Upper lobe of left lung (tissue), 6 donors: ENCODE data around the gene SYT12. TPM values are rescaled to one million over a fixed set of nuclear protein-coding genes. Genes with fewer than 3 reads are reported as not detected.
A peak's percentile ranks its signal among the peaks of the same experiment; 100 is the strongest.
"Not testable (repeated sequence)": the region's sequence is repeated elsewhere in the genome, so short reads cannot be mapped to it uniquely, and the experiment has no call there.

Experiments used
- ATAC-seq, 2 donors: fragments of 200-7000 bp; cut with Tn5 transposase; one replicate each; pipeline ENCODE4 v1.9.1; 2022; ENCODE audit warnings: mild to moderate bottlenecking in 2 of 2, moderate library complexity in 2 of 2; ENCODE audit not compliant: low FRiP score in 2 of 2
- DNase-seq, 2 donors: peaks; one replicate each; pipeline ENCODE4 v3.0.0-alpha.2; 2019 to 2020
- H3K27ac ChIP-seq, 4 donors: fragments of 200-600 bp; sonication (generic); one replicate each; pipeline ENCODE4 v1.5.1; 2016 to 2019
- H3K27me3 ChIP-seq, 4 donors: fragments of 200-600 bp; sonication (generic); one replicate each; pipeline ENCODE4 v1.5.1; 2017 to 2019
- H3K36me3 ChIP-seq, 4 donors: fragments of 200-600 bp; sonication (generic); one replicate each; pipeline ENCODE4 v1.5.1; 2016 to 2019
- H3K4me1 ChIP-seq, 4 donors: fragments of 200-600 bp; sonication (generic); one replicate each; pipeline ENCODE4 v1.5.1; 2018 to 2019
- H3K4me3 ChIP-seq, 4 donors: fragments of 200-600 bp; sonication (generic); one replicate each; pipeline ENCODE4 v1.5.1; 2017 to 2019; ENCODE audit warnings: mild to moderate bottlenecking in 2 of 4, moderate library complexity in 1 of 4
- H3K9me3 ChIP-seq, 4 donors: fragments of 200-600 bp; sonication (generic); one replicate each; pipeline ENCODE4 v1.5.1; 2018 to 2019
- CTCF ChIP-seq, 6 experiments: fragments of 450-650 bp in 4 of 6; fragments of 200-600 bp in 2 of 6; sonication (generic) in 2 of 6; IDR thresholded peaks; one replicate each; pipeline ENCODE4 v1.5.1; 2016 to 2019; ENCODE audit warnings: antibody characterized with exemption in 6 of 6
- EP300 ChIP-seq, 4 donors: sonication (generic); formaldehyde crosslinking; IDR thresholded peaks; one replicate each; pipeline ENCODE4 v1.5.1; 2017; ENCODE audit warnings: antibody characterized with exemption in 4 of 4, control low read depth in 2 of 4
- POLR2A ChIP-seq, 4 donors: fragments of 450-650 bp; IDR thresholded peaks; one replicate each; pipeline ENCODE4 v1.5.1; 2016 to 2017; ENCODE audit warnings: antibody characterized with exemption in 4 of 4, mild to moderate bottlenecking in 2 of 4
- POLR2AphosphoS5 ChIP-seq, 2 donors: sonication (generic); formaldehyde crosslinking; IDR thresholded peaks; one replicate each; pipeline ENCODE4 v1.5.1; 2017; ENCODE audit warnings: antibody characterized with exemption in 2 of 2
- WGBS, 2 donors: methylation state at CpG; one replicate each; pipeline ENCODE4 v1.1.5; 2017 to 2018; 5-methylcytosine and 5-hydroxymethylcytosine counted together
- total RNA-seq, 6 donors: library from RNA; depleted of rRNA in 4 of 6; stranded (reverse); fragments of >200 nt in 4 of 6; gene quantifications; one replicate each; pipeline versions ENCODE4 v1.1.0 to v1.2.1, GENCODE V29; 2016 to 2021
- donor health status: DM: no; HTN: no; CAD: no; lungs with moderate emphysema.
- donor health status: DM: no; HTN: yes; CAD: no; lungs with severe emphysema.

The SYT12 gene
- total RNA-seq, 6 donors from 2014 or later = 0.14 to 0.24 (median 0.15) TPM; not detected in 3

DNA sequence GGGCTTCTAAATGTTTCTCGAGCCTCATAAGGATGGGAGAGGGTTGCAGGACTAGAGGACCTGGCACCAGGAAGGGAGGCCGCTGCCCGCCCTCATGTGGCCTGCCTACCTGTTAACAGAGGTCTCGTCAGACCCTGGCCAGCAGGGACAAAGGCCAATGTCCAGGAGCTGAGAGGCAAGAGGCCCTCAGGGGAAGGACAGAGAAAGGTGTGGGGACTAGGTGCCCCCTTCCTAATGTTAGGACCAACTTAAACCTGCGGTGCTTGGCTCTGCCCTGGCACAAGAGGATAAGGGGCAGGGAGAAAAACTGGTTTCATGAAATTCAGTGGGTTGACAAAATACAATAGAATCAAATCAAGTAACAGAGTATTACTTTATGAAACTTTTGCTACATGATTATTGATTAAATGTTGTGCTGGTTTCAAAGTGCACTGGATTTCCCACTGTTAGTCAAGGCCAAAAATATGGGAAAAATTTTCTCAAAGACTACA, 20.0 kb upstream of the SYT12 start:
- H3K4me1 ChIP-seq = no peaks in the 10 kb centered on the region
- no peaks in the 10 kb centered on the region for H3K9me3 ChIP-seq
- H3K27me3 ChIP-seq = no peaks in the 10 kb centered on the region
- no peak for TF ChIP-seq POLR2A (IDR thresholded peaks at IDR 0.05)
- no peak for TF ChIP-seq CTCF (IDR thresholded peaks at IDR 0.05)
- TF ChIP-seq POLR2AphosphoS5 (IDR thresholded peaks at IDR 0.05) = no peak
- TF ChIP-seq EP300 (IDR thresholded peaks at IDR 0.05) = no peak
- no peaks in the 10 kb centered on the region for H3K36me3 ChIP-seq
- no peak for ATAC-seq
- H3K27ac ChIP-seq = no peak overlapping the region
- H3K4me3 ChIP-seq = no peak overlapping the region
- DNase-seq = no peak
- WGBS, 2 donors = 87 to 93% methylated on average over 2 of the region's 5 CpGs

- not testable (repeated sequence) for H3K36me3 ChIP-seq, H3K27me3 ChIP-seq, DNase-seq, H3K4me1 ChIP-seq, H3K9me3 ChIP-seq, H3K27ac ChIP-seq, ATAC-seq, H3K4me3 ChIP-seq
- WGBS, 2 donors = 98 to 100% methylated on average over 8 of the region's 8 CpGs
These were observed 17.7 kb upstream of the SYT12 start for GRCh38 chr11:67005200-67005599.

GRCh38 chr11:67006029-67006884, 16.7 kb upstream of the SYT12 start:
- Histone ChIP-seq H3K4me3 (no peak overlapping the region), H3K9me3 (no peaks in the 10 kb centered on the region), H3K27me3 (no peaks in the 10 kb centered on the region), H3K27ac (no peak overlapping the region), H3K4me1 (no peaks in the 10 kb centered on the region), H3K36me3 (no peaks in the 10 kb centered on the region)
- TF ChIP-seq EP300 (IDR thresholded peaks at IDR 0.05) (no peak), POLR2AphosphoS5 (IDR thresholded peaks at IDR 0.05) (no peak), CTCF (IDR thresholded peaks at IDR 0.05) (no peak), POLR2A (IDR thresholded peaks at IDR 0.05) (no peak)
- no peak for ATAC-seq
- WGBS, 2 donors = 90 to 94% methylated on average over 14 of the region's 14 CpGs
- DNase-seq = no peak

GRCh38 chr11:67007126-67007525, 15.8 kb upstream of the SYT12 start:
- no peak for ATAC-seq
- no peaks in the 10 kb centered on the region for H3K27me3 ChIP-seq

More at GRCh38 chr11:67007126-67007525, 15.8 kb upstream of the SYT12 start:
- peak in 1 of 2 donors; percentile 43 for DNase-seq
- no peak overlapping the region for H3K4me3 ChIP-seq
- WGBS, 2 donors = 96 to 97% methylated on average over 7 of the region's 7 CpGs
- no peaks in the 10 kb centered on the region for H3K4me1 ChIP-seq
- TF ChIP-seq POLR2AphosphoS5 (IDR thresholded peaks at IDR 0.05) (no peak), EP300 (IDR thresholded peaks at IDR 0.05) (no peak), POLR2A (IDR thresholded peaks at IDR 0.05) (no peak), CTCF (IDR thresholded peaks at IDR 0.05) (no peak)
- H3K36me3 ChIP-seq = no peaks in the 10 kb centered on the region
- no peaks in the 10 kb centered on the region for H3K9me3 ChIP-seq
- no peak overlapping the region for H3K27ac ChIP-seq
